ENCODE data around the gene STK36.

The STK36 gene

DNA sequence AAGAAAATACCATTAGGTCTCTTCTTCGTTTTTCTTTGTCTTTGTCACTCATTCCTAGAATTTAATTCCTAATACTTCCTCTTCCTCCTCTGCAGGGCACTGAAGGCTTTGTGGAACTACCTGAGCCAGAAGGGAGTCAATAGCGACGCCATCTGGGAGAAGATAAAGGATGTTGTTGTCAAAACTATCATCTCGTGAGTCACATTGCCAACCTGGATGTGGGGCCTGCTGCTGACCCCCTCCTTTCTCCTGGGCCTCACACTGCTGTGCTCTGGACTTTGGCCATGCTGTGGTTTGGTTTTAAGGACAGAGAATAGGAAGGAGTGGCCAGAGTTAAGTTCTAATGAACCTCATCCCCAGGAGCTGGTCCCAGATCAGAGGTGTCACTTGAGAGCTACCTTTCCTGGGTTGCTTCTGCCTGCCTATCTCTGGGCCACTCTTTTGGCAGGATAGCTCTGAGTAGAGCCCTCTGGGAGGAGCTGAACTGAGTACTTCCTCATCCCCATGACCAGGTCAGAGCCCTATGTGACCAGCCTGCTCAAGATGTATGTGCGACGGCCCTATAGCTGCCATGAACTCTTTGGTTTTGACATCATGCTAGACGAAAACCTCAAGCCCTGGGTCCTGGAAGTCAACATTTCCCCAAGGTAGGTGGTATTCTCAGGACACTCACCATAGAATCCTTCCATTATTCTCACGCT is 77.0 kb downstream of the STK36 start:
- DNase-seq (ENCODE audit: low spot score): no peak

Measured in globus pallidus (tissue), 1 donor.